NOMO-1 treated with DMSO at 0.1 percent for 48 hours (cell line): ENCODE results near the gene NRP1.

Experiments
- DNase-seq: peaks from one replicate; lab custom pipeline; 2025; ENCODE audit not compliant: unreplicated experiment; lab: John Stamatoyannopoulos, UW

Gene NRP1

DNA sequence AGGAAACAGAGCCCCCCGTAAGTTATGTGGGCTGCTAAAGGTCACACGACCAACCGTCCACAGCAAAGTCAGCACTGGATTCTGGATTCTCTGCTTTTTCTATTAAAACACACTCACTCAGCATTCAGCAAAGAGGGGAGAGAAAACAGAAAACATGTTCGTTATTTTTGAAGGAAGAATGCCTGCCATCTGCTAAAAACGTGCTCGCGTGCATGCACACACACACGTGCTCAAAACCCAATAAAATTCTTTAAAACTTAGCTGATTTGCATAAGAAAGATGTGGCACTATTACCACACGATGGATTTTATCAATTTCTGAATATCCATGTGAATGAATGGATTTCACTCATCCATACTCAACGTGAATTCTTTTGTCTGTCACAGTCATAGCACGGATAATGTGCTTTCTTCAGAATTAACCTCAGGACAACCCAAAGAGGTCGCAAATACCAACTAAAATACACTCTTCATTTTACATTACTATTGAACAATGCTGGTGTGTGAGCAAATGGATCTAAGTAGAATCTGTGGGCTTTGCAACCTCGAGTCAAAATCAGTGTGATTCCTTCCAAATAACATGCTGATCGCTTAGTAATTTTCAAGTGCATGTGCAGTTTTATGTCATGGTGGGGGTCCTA, 40.8 kb downstream of the NRP1 start:
- no peak for DNase-seq

GRCh38 chr10:33293076-33293475, 41.4 kb downstream of the NRP1 start:
- DNase-seq = no peak

DNA sequence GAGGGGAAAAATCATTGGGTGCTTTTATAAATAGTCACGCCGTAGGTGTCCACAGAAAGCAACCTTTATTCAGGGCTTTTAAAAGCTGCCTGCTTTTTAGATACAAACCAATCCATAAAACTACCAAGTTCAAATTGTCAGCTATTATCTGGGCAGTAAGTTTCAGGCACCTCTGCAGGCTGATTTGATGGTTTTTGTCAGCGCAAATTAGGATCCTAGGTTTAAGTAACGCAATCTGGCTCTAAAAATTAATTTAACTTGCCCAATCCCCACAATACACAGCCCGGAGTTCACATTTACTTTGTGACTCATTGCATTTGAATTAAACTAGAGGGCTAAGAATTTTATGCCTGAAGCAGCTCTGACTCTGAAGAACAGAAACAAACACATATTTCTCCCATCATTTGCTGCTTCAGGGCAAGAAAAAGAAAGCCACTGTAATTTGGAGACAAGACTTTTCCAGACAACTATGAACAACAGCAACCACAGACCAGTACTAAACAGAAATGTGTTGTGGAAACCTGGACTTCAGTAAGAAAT, 43.3 kb downstream of the NRP1 start:
- DNase-seq = no peak

- DNase-seq = no peak
Measured at GRCh38 chr10:33290321-33291052, 44.0 kb downstream of the NRP1 start.

DNA sequence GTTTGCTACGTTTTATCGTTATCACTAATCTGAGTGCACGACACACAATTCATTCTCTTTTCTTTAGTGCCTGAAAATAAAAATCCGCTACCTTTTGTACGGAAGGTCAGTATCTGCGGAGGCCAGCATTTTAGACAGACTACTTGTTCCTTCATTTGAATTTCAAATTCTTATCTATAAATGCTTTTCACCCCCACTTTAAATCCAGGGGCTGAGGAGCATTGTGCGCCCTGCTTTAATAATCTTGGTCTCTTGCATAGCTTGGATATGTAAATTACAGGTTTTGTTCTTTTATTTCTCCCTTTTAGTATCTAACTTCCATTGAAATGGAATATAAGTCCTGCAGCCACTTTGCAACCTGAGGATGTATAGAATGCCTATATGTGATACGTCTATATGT, 44.7 kb downstream of the NRP1 start:
- DNase-seq = no peak

- DNase-seq = no peak
Measured at GRCh38 chr10:33288127-33288526, 46.3 kb downstream of the NRP1 start.

- DNase-seq = no peak
Measured at GRCh38 chr10:33287112-33287511, 47.4 kb downstream of the NRP1 start.

- DNase-seq = peak; percentile 2
Measured at GRCh38 chr10:33286157-33286934, 48.1 kb downstream of the NRP1 start.

GRCh38 chr10:33284945-33285344, 49.5 kb downstream of the NRP1 start:
- no peak for DNase-seq

- no peak for DNase-seq
Measured at GRCh38 chr10:33279811-33280602, 54.5 kb downstream of the NRP1 start.

- no peak for DNase-seq
Measured at GRCh38 chr10:33279276-33279675, 55.2 kb downstream of the NRP1 start.

- no peak for DNase-seq
Measured at GRCh38 chr10:33278198-33278597, 56.3 kb downstream of the NRP1 start.

DNA sequence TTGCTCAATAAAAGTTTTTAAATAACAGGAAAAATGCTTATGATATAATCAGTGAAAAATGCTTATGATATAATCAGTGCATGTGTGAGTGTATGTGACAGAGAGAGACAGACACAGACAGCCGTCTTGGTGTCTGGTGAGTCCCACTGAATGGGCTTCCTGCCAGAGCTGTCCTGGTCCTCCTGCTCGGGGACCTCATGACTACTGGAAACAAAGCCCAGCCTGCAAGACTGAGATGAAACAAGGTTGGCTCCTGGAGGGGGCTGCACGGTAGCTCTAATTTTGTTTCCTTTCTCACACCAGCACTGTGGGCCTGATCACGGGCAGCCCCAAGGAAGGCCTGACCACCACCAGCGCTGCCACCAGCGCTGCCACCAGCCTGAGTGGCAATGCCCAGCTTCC, 57.3 kb downstream of the NRP1 start:
- no peak for DNase-seq

DNA sequence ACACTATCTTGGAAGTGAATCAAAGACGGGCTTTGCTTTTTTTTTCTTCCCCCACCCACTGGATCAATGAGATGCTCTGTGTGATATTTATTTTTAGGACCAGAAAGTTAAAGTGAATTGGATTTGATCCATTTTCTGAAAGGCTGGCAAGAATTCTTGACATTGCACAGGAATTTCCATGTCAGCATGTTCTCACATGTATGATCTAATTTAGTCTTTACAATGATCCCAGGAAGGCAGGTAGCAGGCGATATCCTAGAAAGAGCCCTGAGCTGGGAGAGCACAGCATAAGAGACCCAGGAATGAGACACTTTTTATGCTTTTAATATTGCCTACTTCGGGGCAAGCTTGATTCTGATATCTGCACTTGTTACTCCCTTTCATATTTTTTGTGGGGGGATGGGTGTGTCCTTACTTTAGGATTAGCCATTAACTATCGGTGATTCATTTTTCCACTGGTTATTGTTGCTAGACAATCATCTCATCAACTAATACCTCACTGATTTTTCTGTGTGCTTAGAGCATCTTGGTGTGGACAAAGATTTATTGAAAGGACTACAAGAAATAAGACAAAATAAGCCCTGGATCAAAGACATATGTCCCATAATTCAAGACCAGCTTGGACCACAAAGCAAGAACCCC, 58.1 kb downstream of the NRP1 start:
- no peak for DNase-seq

GRCh38 chr10:33274096-33274785, 60.2 kb downstream of the NRP1 start:
- DNase-seq = no peak

- no peak for DNase-seq
Measured at GRCh38 chr10:33273295-33274002, 61.0 kb downstream of the NRP1 start.

DNA sequence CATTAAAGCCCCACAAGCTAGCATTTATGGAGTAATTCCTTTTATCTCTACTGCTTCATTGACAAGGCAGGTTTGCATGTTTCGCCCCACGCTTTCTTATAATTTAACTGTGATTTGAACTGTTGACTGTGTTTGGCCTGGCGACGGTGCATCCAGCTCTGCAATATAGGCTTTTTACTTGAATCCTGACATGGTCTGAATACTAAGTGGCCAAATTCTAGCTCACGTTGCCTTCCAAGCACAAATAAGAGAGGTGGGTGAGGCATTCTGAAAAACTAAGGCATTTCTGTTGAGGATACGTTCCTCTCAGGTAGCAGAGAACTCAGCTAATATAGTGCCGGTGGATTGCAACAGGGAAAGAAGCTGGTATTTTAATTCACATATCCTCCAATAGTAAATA, 61.8 kb downstream of the NRP1 start:
- no peak for DNase-seq

DNA sequence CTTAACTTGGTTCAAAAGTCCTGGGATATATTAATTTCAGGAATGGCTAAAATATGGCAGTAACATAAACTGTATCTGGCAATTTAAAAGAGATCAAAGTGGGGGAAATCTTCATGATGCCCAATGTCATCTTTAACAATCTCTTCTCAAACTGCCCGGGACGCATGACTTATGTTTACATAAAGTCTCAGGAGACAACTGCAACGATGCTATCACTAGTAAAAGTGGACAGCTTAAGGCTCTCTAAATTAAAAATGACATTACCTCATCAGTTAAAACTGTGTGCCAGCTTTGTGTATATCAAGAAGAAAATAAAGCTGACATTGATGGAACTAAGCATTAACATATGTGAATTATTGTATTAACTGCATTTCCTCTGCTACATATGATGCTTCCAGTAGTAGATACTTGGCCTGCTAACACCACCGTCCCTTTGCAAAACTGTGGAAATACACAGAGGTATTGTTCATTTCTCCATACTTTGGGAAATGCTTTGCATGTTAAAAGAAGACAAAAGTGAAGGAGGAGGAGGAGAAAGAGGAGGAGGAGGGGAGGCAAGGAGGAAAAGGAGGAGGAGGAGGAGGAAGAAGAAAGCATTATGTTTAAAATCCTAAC, 62.4 kb downstream of the NRP1 start:
- no peak for DNase-seq

DNA sequence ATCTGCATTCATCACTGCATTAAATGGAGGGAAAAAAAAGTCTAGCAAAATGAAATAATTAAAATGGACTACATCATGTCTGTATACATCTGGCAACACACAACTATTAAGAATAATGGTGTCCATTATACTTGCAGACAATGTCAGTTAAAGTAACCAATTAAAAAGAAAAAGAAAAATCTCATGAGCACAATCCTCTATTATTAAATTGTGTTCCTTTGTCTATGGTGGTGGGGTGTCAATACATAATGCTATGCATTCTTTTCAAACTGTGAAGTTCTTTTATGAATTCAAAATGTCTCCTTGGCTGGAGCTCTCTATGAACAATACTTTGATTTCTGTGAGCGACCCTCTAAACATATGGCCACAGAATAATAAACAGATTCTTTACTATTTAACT, 63.5 kb downstream of the NRP1 start:
- DNase-seq = no peak
